Omental fat pad (tissue), 4 donors: ENCODE data around the gene FTMT. TPM values are rescaled to one million over a fixed set of nuclear protein-coding genes. Genes with fewer than 3 reads are reported as not detected.
"Not testable (repeated sequence)": the region's sequence is repeated elsewhere in the genome, so short reads cannot be mapped to it uniquely, and the experiment has no call there.

Source experiments
- ATAC-seq: fragments of 150-250 bp; one replicate; pipeline ENCODE4 v1.9.1; 2016; ENCODE audit warnings: mild to moderate bottlenecking, moderate library complexity; ENCODE audit not compliant: low FRiP score
- DNase-seq: peaks from one replicate; pipeline ENCODE4 v3.0.0-alpha.2; 2019; ENCODE audit warnings: low spot score
- total RNA-seq, 4 donors: library from RNA; depleted of rRNA; stranded (reverse); fragments of >200 nt; gene quantifications; one replicate each; pipeline ENCODE4 v1.1.0, GENCODE V29; 2016
- TF ChIP-seq, protein P1 (sequence below), 3 donors: fragments of 450-650 bp; IDR thresholded peaks; one replicate each; pipeline ENCODE4 v1.5.1; 2016 to 2017; ENCODE audit warnings: antibody characterized with exemption in 3 of 3, mild to moderate bottlenecking in 3 of 3, moderate library complexity in 2 of 3

The FTMT gene
- total RNA-seq = not detected

DNA sequence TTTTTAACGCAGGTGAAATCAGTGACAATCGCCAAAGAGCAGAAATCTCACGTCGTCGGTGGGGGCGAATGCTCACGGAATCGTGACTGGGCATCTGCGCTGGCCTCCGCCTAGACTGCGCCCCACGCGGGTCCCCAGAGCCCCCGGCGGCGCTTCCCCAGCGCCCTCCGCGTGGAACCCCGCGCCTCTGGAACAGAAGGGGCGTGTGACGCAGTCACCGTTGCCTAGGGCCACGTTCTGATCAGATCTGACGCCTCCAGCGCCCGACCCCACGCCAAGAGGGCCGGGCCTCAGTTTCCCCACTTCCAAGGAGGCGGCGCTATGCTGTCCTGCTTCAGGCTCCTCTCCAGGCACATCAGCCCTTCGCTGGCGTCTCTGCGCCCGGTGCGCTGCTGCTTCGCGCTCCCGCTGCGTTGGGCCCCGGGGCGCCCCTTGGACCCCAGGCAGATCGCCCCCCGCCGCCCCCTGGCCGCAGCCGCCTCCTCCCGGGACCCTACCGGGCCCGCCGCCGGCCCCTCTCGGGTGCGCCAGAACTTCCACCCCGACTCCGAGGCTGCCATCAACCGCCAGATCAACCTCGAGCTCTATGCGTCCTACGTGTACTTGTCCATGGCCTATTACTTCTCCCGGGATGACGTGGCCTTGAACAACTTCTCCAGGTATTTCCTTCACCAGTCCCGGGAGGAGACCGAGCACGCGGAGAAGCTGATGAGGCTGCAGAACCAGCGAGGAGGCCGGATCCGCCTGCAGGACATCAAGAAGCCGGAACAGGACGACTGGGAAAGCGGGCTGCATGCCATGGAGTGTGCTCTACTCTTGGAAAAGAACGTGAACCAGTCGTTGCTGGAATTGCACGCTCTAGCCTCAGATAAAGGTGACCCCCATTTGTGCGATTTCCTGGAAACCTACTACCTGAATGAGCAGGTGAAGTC, at the start of gene FTMT:
FTMT (plus strand) TSS at position 240 of the 932 bp plus-strand sequence; CDS start at position 322, 82 bp downstream.
- no peak for ATAC-seq
- TF ChIP-seq, protein P1, sequence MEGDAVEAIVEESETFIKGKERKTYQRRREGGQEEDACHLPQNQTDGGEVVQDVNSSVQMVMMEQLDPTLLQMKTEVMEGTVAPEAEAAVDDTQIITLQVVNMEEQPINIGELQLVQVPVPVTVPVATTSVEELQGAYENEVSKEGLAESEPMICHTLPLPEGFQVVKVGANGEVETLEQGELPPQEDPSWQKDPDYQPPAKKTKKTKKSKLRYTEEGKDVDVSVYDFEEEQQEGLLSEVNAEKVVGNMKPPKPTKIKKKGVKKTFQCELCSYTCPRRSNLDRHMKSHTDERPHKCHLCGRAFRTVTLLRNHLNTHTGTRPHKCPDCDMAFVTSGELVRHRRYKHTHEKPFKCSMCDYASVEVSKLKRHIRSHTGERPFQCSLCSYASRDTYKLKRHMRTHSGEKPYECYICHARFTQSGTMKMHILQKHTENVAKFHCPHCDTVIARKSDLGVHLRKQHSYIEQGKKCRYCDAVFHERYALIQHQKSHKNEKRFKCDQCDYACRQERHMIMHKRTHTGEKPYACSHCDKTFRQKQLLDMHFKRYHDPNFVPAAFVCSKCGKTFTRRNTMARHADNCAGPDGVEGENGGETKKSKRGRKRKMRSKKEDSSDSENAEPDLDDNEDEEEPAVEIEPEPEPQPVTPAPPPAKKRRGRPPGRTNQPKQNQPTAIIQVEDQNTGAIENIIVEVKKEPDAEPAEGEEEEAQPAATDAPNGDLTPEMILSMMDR (IDR thresholded peaks at IDR 0.05) = no peak
- no peak for DNase-seq

DNA sequence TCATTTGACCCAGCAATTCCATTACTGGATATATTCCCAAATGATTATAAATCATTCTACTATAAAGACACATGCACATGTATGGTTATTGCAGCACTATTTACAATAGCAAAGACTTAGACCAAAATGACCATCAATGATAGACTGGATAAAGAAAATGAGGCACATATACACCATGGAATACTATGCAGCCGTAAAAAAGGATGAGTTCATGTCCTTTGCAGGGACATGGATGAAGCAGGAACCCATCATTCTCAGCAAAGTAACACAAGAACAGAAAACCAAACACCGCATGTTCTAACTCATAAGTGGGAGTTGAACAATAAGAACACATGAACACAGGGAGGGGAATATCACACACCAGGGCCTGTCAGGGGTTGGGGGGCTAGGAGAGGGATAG, 46.4 kb upstream of the FTMT start:
- not testable (repeated sequence) for ATAC-seq, DNase-seq

DNA sequence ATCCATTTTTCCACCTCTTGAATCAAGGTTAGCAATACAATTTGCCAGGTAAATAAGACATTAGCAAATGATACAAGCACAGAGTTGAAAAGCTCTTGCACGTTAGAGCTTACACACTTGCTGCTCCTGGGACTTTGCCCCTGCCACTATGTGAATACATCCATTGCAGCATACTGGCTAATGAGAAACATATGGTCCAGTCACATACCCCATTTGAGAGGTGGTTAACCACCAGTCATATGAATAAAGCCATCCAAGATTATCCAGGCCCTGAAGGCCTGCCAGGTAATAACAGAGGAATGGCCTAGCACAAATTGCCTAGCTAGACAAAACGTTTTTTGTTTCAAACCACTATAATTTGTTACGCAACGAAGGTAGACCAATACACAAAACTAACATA, 45.8 kb upstream of the FTMT start:
- TF ChIP-seq, protein P1 (IDR thresholded peaks at IDR 0.05) = no peak
- no peak for ATAC-seq
- no peak for DNase-seq

DNA sequence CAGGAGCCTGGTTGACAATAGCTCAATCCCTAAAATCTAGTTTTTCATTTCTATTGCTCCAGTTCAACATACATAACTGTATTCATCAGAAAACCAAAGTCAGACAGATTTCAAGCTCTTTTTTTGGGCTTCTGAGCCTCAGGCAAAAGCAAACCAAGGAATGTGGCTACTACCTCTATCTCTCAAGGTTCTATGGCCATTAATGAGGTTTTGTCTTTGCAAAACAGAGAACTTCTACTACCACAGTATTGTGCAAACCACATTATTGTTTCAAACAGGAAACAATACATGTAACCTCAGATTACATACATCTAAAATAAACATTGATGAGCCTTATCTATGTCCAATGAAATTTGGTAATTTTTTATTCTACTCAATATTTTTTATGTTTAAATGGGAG, 35.5 kb upstream of the FTMT start:
- TF ChIP-seq, protein P1 (IDR thresholded peaks at IDR 0.05) = no peak
- ATAC-seq (no peak), DNase-seq (no peak)

DNA sequence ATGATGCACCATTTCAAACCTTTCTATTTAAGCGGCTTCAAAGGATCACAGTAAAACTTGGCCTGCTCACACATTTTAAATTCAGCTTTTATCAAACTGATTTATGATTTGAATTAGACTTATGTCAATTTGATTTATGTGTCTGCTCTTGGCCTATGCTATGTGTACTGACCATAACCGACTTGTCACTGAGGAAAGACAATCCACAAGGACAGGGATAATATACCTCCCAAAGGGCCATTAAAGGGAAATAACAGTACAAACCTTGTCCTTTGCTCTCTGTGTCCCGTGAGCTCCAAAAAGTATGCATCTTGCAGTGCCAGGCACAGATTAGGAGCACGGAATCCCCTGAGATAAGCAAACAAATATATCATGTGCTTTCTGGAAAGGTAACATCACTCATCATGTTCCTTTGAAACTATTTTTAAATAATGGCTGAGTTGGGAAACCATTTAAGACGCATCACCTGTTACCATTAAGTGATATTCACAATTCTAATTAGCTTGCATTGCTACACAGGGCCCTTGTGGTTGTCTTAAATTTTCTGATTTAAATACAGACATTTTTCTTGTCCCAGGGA, 31.9 kb upstream of the FTMT start:
- ATAC-seq (no peak), DNase-seq (no peak)
- TF ChIP-seq, protein P1 (IDR thresholded peaks at IDR 0.05) = no peak

DNA sequence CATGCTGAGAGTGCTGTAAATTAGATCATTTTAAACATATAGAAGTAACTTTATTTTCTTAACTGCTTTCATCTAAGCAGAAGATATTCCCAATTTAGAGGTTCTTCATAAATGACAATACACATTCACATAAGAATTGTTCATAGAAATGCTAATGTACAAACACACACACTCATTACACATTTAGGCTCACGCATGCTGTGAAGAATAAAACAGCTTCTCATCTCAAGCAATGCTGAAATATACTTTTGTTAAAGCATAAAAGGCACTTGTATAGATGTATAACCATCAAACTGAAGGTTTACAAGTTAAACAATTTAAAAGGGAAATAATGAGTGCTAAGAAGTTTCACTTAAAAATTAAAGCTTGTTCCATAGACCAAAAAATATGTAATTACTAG, 18.1 kb upstream of the FTMT start:
- DNase-seq = no peak
- no peak for ATAC-seq
- TF ChIP-seq, protein P1 (IDR thresholded peaks at IDR 0.05) = no peak

DNA sequence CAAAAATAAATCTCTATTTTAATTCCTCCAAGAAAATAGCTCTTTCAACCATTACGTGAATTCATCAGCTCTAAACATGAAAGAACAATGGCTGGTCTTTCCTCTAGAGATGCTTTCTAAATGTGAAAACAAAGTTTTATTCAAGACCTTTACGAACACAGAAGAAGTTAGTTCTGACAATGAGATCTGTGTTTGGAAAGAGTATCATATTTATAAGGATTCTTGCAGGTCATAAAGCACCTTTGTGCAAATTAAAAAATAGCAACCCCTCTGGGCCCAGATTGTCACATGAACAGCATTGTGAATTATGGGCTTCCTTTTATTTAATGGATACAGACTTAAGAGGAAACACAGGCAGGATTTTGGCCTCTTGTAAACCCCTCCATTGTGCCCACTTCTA, 17.7 kb upstream of the FTMT start:
- DNase-seq (no peak), ATAC-seq (no peak)
- TF ChIP-seq, protein P1 (IDR thresholded peaks at IDR 0.05) = no peak
